Hepatocyte (in vitro differentiated cells): ENCODE data around the gene DDX20.

Experiments
- CTCF ChIP-seq: fragments of 200-600 bp; sonication (generic); IDR thresholded peaks from 2 replicates; pipeline ENCODE4 v1.5.1; 2016; ENCODE audit warnings: antibody characterized with exemption, mild to moderate bottlenecking; ENCODE audit not compliant: poor library complexity
- EZH2 ChIP-seq: fragments of 200-600 bp; sonication (generic); IDR thresholded peaks from 2 replicates; pipeline ENCODE4 v1.6.1; 2016; ENCODE audit warnings: antibody characterized with exemption, mild to moderate bottlenecking, borderline replicate concordance
- EZH2phosphoT487 ChIP-seq: fragments of 200-600 bp; sonication (generic); IDR thresholded peaks from one replicate; pipeline ENCODE4 v1.6.1; 2018; ENCODE audit warnings: antibody characterized with exemption, mild to moderate bottlenecking, low read depth, moderate library complexity; ENCODE audit not compliant: unreplicated experiment, severe bottlenecking

GRCh38 chr1:111707906-111708305 is 47.8 kb upstream of the DDX20 start:
- TF ChIP-seq CTCF (no peak), EZH2phosphoT487 (no peak), EZH2 (no peak)
